ENCODE results near the gene FBLN5.

DNA sequence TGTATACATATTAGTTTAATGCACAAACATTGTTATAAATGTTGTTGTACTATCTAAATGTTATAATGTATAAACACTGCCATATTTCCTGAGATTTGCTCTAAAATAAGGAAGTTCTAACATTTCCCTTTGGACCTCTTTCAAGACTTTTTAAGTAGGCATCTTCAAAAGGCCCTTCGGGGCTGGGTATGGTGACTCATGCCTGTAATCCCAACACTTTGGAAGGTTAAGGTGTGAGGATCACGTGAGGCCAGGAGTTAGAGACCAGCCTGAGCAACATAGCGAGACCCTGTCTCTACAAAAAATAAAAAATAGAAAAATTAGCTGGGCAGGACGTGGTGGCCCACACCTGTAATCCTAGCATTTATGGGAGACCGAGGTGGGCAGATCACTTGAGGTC is 35.5 kb downstream of the FBLN5 start:
- TF ChIP-seq, protein P1, sequence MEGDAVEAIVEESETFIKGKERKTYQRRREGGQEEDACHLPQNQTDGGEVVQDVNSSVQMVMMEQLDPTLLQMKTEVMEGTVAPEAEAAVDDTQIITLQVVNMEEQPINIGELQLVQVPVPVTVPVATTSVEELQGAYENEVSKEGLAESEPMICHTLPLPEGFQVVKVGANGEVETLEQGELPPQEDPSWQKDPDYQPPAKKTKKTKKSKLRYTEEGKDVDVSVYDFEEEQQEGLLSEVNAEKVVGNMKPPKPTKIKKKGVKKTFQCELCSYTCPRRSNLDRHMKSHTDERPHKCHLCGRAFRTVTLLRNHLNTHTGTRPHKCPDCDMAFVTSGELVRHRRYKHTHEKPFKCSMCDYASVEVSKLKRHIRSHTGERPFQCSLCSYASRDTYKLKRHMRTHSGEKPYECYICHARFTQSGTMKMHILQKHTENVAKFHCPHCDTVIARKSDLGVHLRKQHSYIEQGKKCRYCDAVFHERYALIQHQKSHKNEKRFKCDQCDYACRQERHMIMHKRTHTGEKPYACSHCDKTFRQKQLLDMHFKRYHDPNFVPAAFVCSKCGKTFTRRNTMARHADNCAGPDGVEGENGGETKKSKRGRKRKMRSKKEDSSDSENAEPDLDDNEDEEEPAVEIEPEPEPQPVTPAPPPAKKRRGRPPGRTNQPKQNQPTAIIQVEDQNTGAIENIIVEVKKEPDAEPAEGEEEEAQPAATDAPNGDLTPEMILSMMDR (IDR thresholded peaks at IDR 0.05), result no peak
- no peak for TF ChIP-seq POLR2A (IDR thresholded peaks at IDR 0.05)
